Karpas-422 (cell line): ENCODE measurements around the gene EDA. TPM values are rescaled to one million over a fixed set of nuclear protein-coding genes. Genes with fewer than 3 reads are reported as not detected.

Experiments
- DNase-seq: peaks from one replicate; pipeline ENCODE4 v3.0.0-alpha.2; 2015
- H2AFZ ChIP-seq: fragments of 200-600 bp; sonication (generic); 2 replicates; pipeline ENCODE4 v1.6.1; 2014; ENCODE audit warnings: antibody characterized with exemption, low read length, mixed read lengths
- H3K27ac ChIP-seq: fragments of 200-600 bp; sonication (generic); 2 replicates; pipeline ENCODE4 v1.5.1; 2014; ENCODE audit warnings: mild to moderate bottlenecking, low read length, moderate library complexity
- H3K27me3 ChIP-seq: fragments of 200-600 bp; sonication (generic); 2 replicates; pipeline ENCODE4 v1.6.1; 2014; ENCODE audit warnings: low read length, mixed read lengths
- H3K36me3 ChIP-seq: fragments of 200-600 bp; sonication (generic); 2 replicates; pipeline ENCODE4 v1.6.1; 2014; ENCODE audit warnings: low read length, mixed read lengths; ENCODE audit not compliant: insufficient read depth
- H3K4me1 ChIP-seq: fragments of 200-600 bp; sonication (generic); 2 replicates; pipeline ENCODE4 v1.6.1; 2014; ENCODE audit warnings: mild to moderate bottlenecking, low read length, mixed read lengths
- H3K4me2 ChIP-seq: fragments of 200-600 bp; sonication (generic); 2 replicates; pipeline ENCODE4 v1.6.1; 2014; ENCODE audit warnings: low read length, low read depth, mild to moderate bottlenecking; ENCODE audit not compliant: poor library complexity, severe bottlenecking
- H3K4me3 ChIP-seq: fragments of 200-600 bp; sonication (generic); 2 replicates; pipeline ENCODE4 v1.5.1; 2014; ENCODE audit warnings: mild to moderate bottlenecking, antibody characterized with exemption, low read length, mixed read lengths
- H3K79me2 ChIP-seq: fragments of 200-600 bp; sonication (generic); 2 replicates; pipeline ENCODE4 v1.6.1; 2014; ENCODE audit warnings: mild to moderate bottlenecking, low read length, mixed read lengths
- H3K9ac ChIP-seq: fragments of 200-600 bp; sonication (generic); 2 replicates; pipeline ENCODE4 v1.6.0; 2014; ENCODE audit warnings: low read length
- H3K9me2 ChIP-seq: fragments of 200-600 bp; sonication (generic), shearing (Covaris generic); replicated peaks from 2 replicates; pipeline ENCODE4 v1.6.0; 2014; ENCODE audit warnings: mild to moderate bottlenecking, low read length, moderate library complexity; ENCODE audit not compliant: insufficient read depth
- H3K9me3 ChIP-seq: fragments of 300-700, 200-600 bp; sonication (generic); 2 replicates; pipeline ENCODE4 v1.6.1; 2014; ENCODE audit warnings: low read length, mixed read lengths
- H4K20me1 ChIP-seq: fragments of 200-600 bp; sonication (generic); 2 replicates; pipeline ENCODE4 v1.6.1; 2014; ENCODE audit warnings: mild to moderate bottlenecking, antibody characterized with exemption, low read length, low read depth; ENCODE audit not compliant: insufficient read depth
- total RNA-seq: library from RNA; depleted of rRNA; stranded (reverse); fragments of >200 nt; shearing (Covaris generic); gene quantifications from 2 replicates; pipeline ENCODE4 v1.2.3, GENCODE V29; 2014; ENCODE audit warnings: low replicate concordance

Gene EDA
- total RNA-seq, 1 experiment from 2014 or later, result not detected

GRCh38 chrX:70046978-70047377 is 431.1 kb downstream of the EDA start:
- Histone ChIP-seq H3K36me3 (no peaks in the 10 kb centered on the region), H2AFZ (no peak overlapping the region), H3K4me3 (no peak overlapping the region), H3K79me2 (no peaks in the 10 kb centered on the region), H3K9me2 (no peaks in the 10 kb centered on the region), H3K27me3 (no peaks in the 10 kb centered on the region), H3K27ac (no peak overlapping the region), H3K4me2 (no peak overlapping the region), H3K9ac (no peak overlapping the region), H3K4me1 (no peaks in the 10 kb centered on the region), H3K9me3 (no peaks in the 10 kb centered on the region), H4K20me1 (no peaks in the 10 kb centered on the region)
- DNase-seq, result no peak

- H3K36me3 ChIP-seq, result no peaks in the 10 kb centered on the region
- H3K9me3 ChIP-seq, result no peaks in the 10 kb centered on the region
- H3K9me2 ChIP-seq, result no peaks in the 10 kb centered on the region
Observed at GRCh38 chrX:70049406-70049805, 433.5 kb downstream of the EDA start.

GRCh38 chrX:70049925-70050324 is 434.0 kb downstream of the EDA start, which contains the start of gene AWAT2:
Gene AWAT2, minus strand, starts transcription at chrX:70049938. Its CDS starts 6 bp downstream, at chrX:70049932.
- Histone ChIP-seq H4K20me1 (no peaks in the 10 kb centered on the region), H3K36me3 (no peaks in the 10 kb centered on the region), H3K9me2 (no peaks in the 10 kb centered on the region), H3K4me3 (no peak within 1 kb of the TSS), H2AFZ (no peak within 1 kb of the TSS), H3K27ac (no peak within 1 kb of the TSS), H3K9me3 (no peaks in the 10 kb centered on the region), H3K4me2 (no peak within 1 kb of the TSS), H3K4me1 (no peaks in the 10 kb centered on the region), H3K9ac (no peak within 1 kb of the TSS), H3K79me2 (no peaks in the 10 kb centered on the region), H3K27me3 (no peaks in the 10 kb centered on the region)
- DNase-seq, result no peak

More at GRCh38 chrX:70049406-70049805, 433.5 kb downstream of the EDA start:
- Histone ChIP-seq H3K27me3 (no peaks in the 10 kb centered on the region), H4K20me1 (no peaks in the 10 kb centered on the region), H3K4me3 (no peak overlapping the region), H2AFZ (no peak overlapping the region), H3K27ac (no peak overlapping the region), H3K79me2 (no peaks in the 10 kb centered on the region), H3K9ac (no peak overlapping the region), H3K4me1 (no peaks in the 10 kb centered on the region), H3K4me2 (no peak overlapping the region)
- no peak for DNase-seq

- H4K20me1 ChIP-seq, result no peaks in the 10 kb centered on the region
- no peaks in the 10 kb centered on the region for H3K79me2 ChIP-seq
- H3K27me3 ChIP-seq, result no peaks in the 10 kb centered on the region
- no peaks in the 10 kb centered on the region for H3K36me3 ChIP-seq
- H3K27ac ChIP-seq, result no peak overlapping the region
- H3K4me2 ChIP-seq, result no peak overlapping the region
- H3K4me1 ChIP-seq, result no peaks in the 10 kb centered on the region
- H2AFZ ChIP-seq, result no peak overlapping the region
- no peak for DNase-seq
- no peak overlapping the region for H3K9ac ChIP-seq
- no peaks in the 10 kb centered on the region for H3K9me3 ChIP-seq
- no peaks in the 10 kb centered on the region for H3K9me2 ChIP-seq
- H3K4me3 ChIP-seq, result no peak overlapping the region
Observed at GRCh38 chrX:70052895-70053615, 437.1 kb downstream of the EDA start.

- Histone ChIP-seq H3K4me3 (no peak overlapping the region), H4K20me1 (no peaks in the 10 kb centered on the region), H3K9me2 (no peaks in the 10 kb centered on the region), H3K4me1 (no peaks in the 10 kb centered on the region), H3K79me2 (no peaks in the 10 kb centered on the region), H3K9me3 (no peaks in the 10 kb centered on the region), H3K27ac (no peak overlapping the region), H3K9ac (no peak overlapping the region), H3K36me3 (no peaks in the 10 kb centered on the region), H3K27me3 (no peaks in the 10 kb centered on the region), H2AFZ (no peak overlapping the region), H3K4me2 (no peak overlapping the region)
- DNase-seq, result no peak
Observed at GRCh38 chrX:70054391-70054790, 438.5 kb downstream of the EDA start.

GRCh38 chrX:70062076-70062475 is 446.2 kb downstream of the EDA start, which contains the start of gene OTUD6A:
Gene OTUD6A, plus strand, starts transcription at chrX:70062457. Its CDS starts 68 bp downstream, at chrX:70062525.
- no peaks in the 10 kb centered on the region for H3K9me3 ChIP-seq
- no peak within 1 kb of the TSS for H2AFZ ChIP-seq
- no peaks in the 10 kb centered on the region for H3K36me3 ChIP-seq
- no peak within 1 kb of the TSS for H3K4me3 ChIP-seq
- no peak for DNase-seq
- H3K79me2 ChIP-seq, result no peaks in the 10 kb centered on the region
- no peaks in the 10 kb centered on the region for H3K4me1 ChIP-seq
- H3K4me2 ChIP-seq, result no peak within 1 kb of the TSS
- no peaks in the 10 kb centered on the region for H3K9me2 ChIP-seq
- no peak within 1 kb of the TSS for H3K27ac ChIP-seq
- H3K9ac ChIP-seq, result no peak within 1 kb of the TSS
- H3K27me3 ChIP-seq, result no peaks in the 10 kb centered on the region
- H4K20me1 ChIP-seq, result no peaks in the 10 kb centered on the region

- Histone ChIP-seq H3K27ac (no peak overlapping the region), H3K36me3 (no peaks in the 10 kb centered on the region), H2AFZ (no peak overlapping the region), H3K9me2 (no peaks in the 10 kb centered on the region), H3K4me2 (no peak overlapping the region), H4K20me1 (no peaks in the 10 kb centered on the region), H3K79me2 (no peaks in the 10 kb centered on the region), H3K9ac (no peak overlapping the region), H3K27me3 (no peaks in the 10 kb centered on the region), H3K4me3 (no peak overlapping the region), H3K9me3 (no peaks in the 10 kb centered on the region), H3K4me1 (no peaks in the 10 kb centered on the region)
- DNase-seq, result no peak
Observed at GRCh38 chrX:70062961-70063550, 447.1 kb downstream of the EDA start.

DNA sequence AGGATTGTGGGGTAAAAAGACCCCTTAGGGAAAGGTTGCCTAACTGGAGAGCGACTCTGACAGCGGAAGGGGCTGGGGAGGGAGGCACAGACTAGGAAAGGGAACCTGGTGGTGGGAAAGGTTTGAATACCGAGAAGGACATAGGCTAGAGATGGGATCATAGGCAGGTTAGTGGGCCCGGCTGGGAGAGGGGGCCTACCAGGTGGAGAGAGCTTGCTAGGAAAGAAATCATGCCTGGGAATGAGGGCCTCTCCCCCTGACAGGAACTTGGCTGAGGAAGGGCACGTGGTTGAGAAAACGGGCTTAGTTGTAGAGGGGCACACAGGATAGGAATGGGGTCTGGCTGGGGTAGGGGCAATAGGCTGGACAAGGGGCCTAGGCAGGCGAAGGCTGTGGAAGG is 450.7 kb downstream of the EDA start:
- no peaks in the 10 kb centered on the region for H3K9me3 ChIP-seq
- no peaks in the 10 kb centered on the region for H3K79me2 ChIP-seq
- no peak overlapping the region for H2AFZ ChIP-seq
- no peak overlapping the region for H3K4me3 ChIP-seq
- no peaks in the 10 kb centered on the region for H3K27me3 ChIP-seq
- H3K36me3 ChIP-seq, result no peaks in the 10 kb centered on the region
- no peaks in the 10 kb centered on the region for H4K20me1 ChIP-seq
- no peaks in the 10 kb centered on the region for H3K4me1 ChIP-seq
- DNase-seq, result no peak
- H3K4me2 ChIP-seq, result no peak overlapping the region
- H3K9me2 ChIP-seq, result no peaks in the 10 kb centered on the region
- H3K27ac ChIP-seq, result no peak overlapping the region
- H3K9ac ChIP-seq, result no peak overlapping the region
